Activated CD8-positive, alpha-beta T cell treated with anti-CD3 and anti-CD28 coated beads, Interleukin-2, amount 10 ng/mL, durations not matched to agents 7 days and 5 days (primary cell): ENCODE results near the gene MED25. TPM values are rescaled to one million over a fixed set of nuclear protein-coding genes. Genes with fewer than 3 reads are reported as not detected.

Source experiments
- ATAC-seq: fragments of 150-1000 bp; cut with Tn5 transposase; one replicate; pipeline ENCODE4 v1.10.0; 2021; ENCODE audit warnings: moderate library complexity
- CTCF ChIA-PET: fragments of 350-600 bp; sonication (Branson Sonifier 250); formaldehyde crosslinking; loops from one replicate; lab custom pipeline; 2021; ENCODE audit warnings: antibody characterized with exemption; lab: Charles Lee
- POLR2A ChIA-PET: fragments of 350-600 bp; sonication (Branson Sonifier 250); formaldehyde crosslinking; loops from one replicate; lab custom pipeline; 2021; ENCODE audit warnings: antibody characterized with exemption; lab: Charles Lee
- DNase-seq: peaks from one replicate; pipeline ENCODE4 v3.0.0-alpha.2; 2020
- H3K27ac Mint-ChIP-seq: one replicate; pipeline ENCODE4 v1.8.0; 2021; ENCODE audit warnings: mild to moderate bottlenecking, mixed read lengths
- H3K27me3 Mint-ChIP-seq: one replicate; pipeline ENCODE4 v1.8.0; 2021; ENCODE audit warnings: low read depth, mixed read lengths
- H3K36me3 Mint-ChIP-seq: one replicate; pipeline ENCODE4 v1.8.0; 2021; ENCODE audit warnings: low read depth, mixed read lengths
- H3K4me1 Mint-ChIP-seq: one replicate; pipeline ENCODE4 v1.8.0; 2021; ENCODE audit warnings: low read depth, mixed read lengths
- H3K4me3 Mint-ChIP-seq: one replicate; pipeline ENCODE4 v1.8.0; 2021; ENCODE audit warnings: mild to moderate bottlenecking, mixed read lengths
- H3K9me3 Mint-ChIP-seq: one replicate; pipeline ENCODE4 v1.8.0; 2022; ENCODE audit warnings: mixed read lengths; ENCODE audit not compliant: insufficient read depth
- total RNA-seq, 2 experiments: library from RNA; stranded (reverse); gene quantifications; one replicate each; pipeline ENCODE4 v1.2.3, GENCODE V29; 2021

MED25 gene
- total RNA-seq, 2 experiments from 2014 or later = 59.9 to 62.2 TPM

GRCh38 chr19:49800771-49801170 lies 17.3 kb upstream of the MED25 start:
- H3K4me3 Mint-ChIP-seq = no peak overlapping the region
- no peak for DNase-seq
- H3K9me3 Mint-ChIP-seq = no peaks in the 10 kb centered on the region
- ChIA-PET CTCF (no interaction called here), POLR2A (no interaction called here)
- H3K4me1 Mint-ChIP-seq = no peaks in the 10 kb centered on the region
- no peak for ATAC-seq
- H3K36me3 Mint-ChIP-seq = peaks cover 42% of the 10 kb centered on the region
- H3K27me3 Mint-ChIP-seq = no peaks in the 10 kb centered on the region
- no peak overlapping the region for H3K27ac Mint-ChIP-seq

- Mint-ChIP-seq H3K4me3 (no peak overlapping the region), H3K4me1 (peaks cover 5% of the 10 kb centered on the region), H3K27ac (no peak overlapping the region), H3K36me3 (peaks cover 40% of the 10 kb centered on the region), H3K9me3 (no peaks in the 10 kb centered on the region), H3K27me3 (no peaks in the 10 kb centered on the region)
- ChIA-PET POLR2A (no interaction called here), CTCF (no interaction called here)
- ATAC-seq (no peak), DNase-seq (no peak)
Observed at GRCh38 chr19:49801401-49801888, 16.6 kb upstream of the MED25 start.

GRCh38 chr19:49801966-49802661 lies 16.0 kb upstream of the MED25 start:
- Mint-ChIP-seq H3K27ac (no peak overlapping the region), H3K4me1 (peaks cover 8% of the 10 kb centered on the region), H3K4me3 (no peak overlapping the region), H3K36me3 (peaks cover 40% of the 10 kb centered on the region), H3K9me3 (no peaks in the 10 kb centered on the region), H3K27me3 (no peaks in the 10 kb centered on the region)
- POLR2A ChIA-PET = no interaction called here
- DNase-seq (no peak), ATAC-seq (no peak)
- CTCF ChIA-PET = no interaction called here

- ChIA-PET POLR2A (no interaction called here), CTCF (no interaction called here)
- H3K4me3 Mint-ChIP-seq = no peak overlapping the region
- H3K27ac Mint-ChIP-seq = no peak overlapping the region
- peaks cover 45% of the 10 kb centered on the region for H3K36me3 Mint-ChIP-seq
- ATAC-seq (no peak), DNase-seq (no peak)
- H3K27me3 Mint-ChIP-seq = no peaks in the 10 kb centered on the region
- H3K4me1 Mint-ChIP-seq = peaks cover 16% of the 10 kb centered on the region
- no peaks in the 10 kb centered on the region for H3K9me3 Mint-ChIP-seq
Observed at GRCh38 chr19:49802836-49803528, 15.1 kb upstream of the MED25 start.

GRCh38 chr19:49803529-49803856 lies 14.6 kb upstream of the MED25 start:
- no peaks in the 10 kb centered on the region for H3K27me3 Mint-ChIP-seq
- no peaks in the 10 kb centered on the region for H3K9me3 Mint-ChIP-seq
- CTCF ChIA-PET = no interaction called here
- peaks cover 22% of the 10 kb centered on the region for H3K4me1 Mint-ChIP-seq
- ATAC-seq (no peak), DNase-seq (no peak)
- peaks cover 47% of the 10 kb centered on the region for H3K36me3 Mint-ChIP-seq
- POLR2A ChIA-PET = no interaction called here
- H3K27ac Mint-ChIP-seq = no peak overlapping the region
- H3K4me3 Mint-ChIP-seq = no peak overlapping the region

GRCh38 chr19:49805822-49806619 lies 12.1 kb upstream of the MED25 start:
- DNase-seq (no peak), ATAC-seq (no peak)
- peak overlapping the region; percentile 95 for H3K27ac Mint-ChIP-seq
- POLR2A ChIA-PET = no interaction called here
- H3K4me3 Mint-ChIP-seq = no peak overlapping the region
- H3K27me3 Mint-ChIP-seq = no peaks in the 10 kb centered on the region
- H3K36me3 Mint-ChIP-seq = peaks cover 41% of the 10 kb centered on the region
- no peaks in the 10 kb centered on the region for H3K9me3 Mint-ChIP-seq
- peaks cover 37% of the 10 kb centered on the region for H3K4me1 Mint-ChIP-seq
- CTCF ChIA-PET = interaction anchor here (2.7 kb wide), 1 partner anchor 88 kb away, joined by 9 read pairs; no protein-coding TSS in a partner anchor

- no peak for DNase-seq
- Mint-ChIP-seq H3K4me3 (no peak overlapping the region), H3K27me3 (no peaks in the 10 kb centered on the region), H3K4me1 (peaks cover 37% of the 10 kb centered on the region), H3K27ac (peak overlapping the region; percentile 95), H3K9me3 (no peaks in the 10 kb centered on the region), H3K36me3 (peaks cover 38% of the 10 kb centered on the region)
- no peak for ATAC-seq
- CTCF ChIA-PET = no interaction called here
- POLR2A ChIA-PET = no interaction called here
Observed at GRCh38 chr19:49806620-49806959, 11.5 kb upstream of the MED25 start.

- peak; percentile 50 for DNase-seq
- Mint-ChIP-seq H3K4me1 (peaks cover 41% of the 10 kb centered on the region), H3K27ac (peak overlapping the region; percentile 95), H3K27me3 (no peaks in the 10 kb centered on the region), H3K4me3 (no peak overlapping the region), H3K9me3 (no peaks in the 10 kb centered on the region), H3K36me3 (peaks cover 38% of the 10 kb centered on the region)
- peak; percentile 22 for ATAC-seq
- POLR2A ChIA-PET = no interaction called here
- CTCF ChIA-PET = interaction anchor here (1.1 to 1.2 kb wide), 2 partner anchors 9 to 90 kb away, joined by 3 read pairs; no protein-coding TSS in a partner anchor
Observed at GRCh38 chr19:49807058-49807903, 10.8 kb upstream of the MED25 start.

- H3K9me3 Mint-ChIP-seq = no peaks in the 10 kb centered on the region
- peaks cover 34% of the 10 kb centered on the region for H3K36me3 Mint-ChIP-seq
- H3K4me1 Mint-ChIP-seq = peaks cover 49% of the 10 kb centered on the region
- no peaks in the 10 kb centered on the region for H3K27me3 Mint-ChIP-seq
- H3K4me3 Mint-ChIP-seq = peak overlapping the region; percentile 22
- DNase-seq (no peak), ATAC-seq (no peak)
- ChIA-PET POLR2A (no interaction called here), CTCF (interaction anchor here (1.1 to 1.2 kb wide), 2 partner anchors 10 to 91 kb away, joined by 3 read pairs; no protein-coding TSS in a partner anchor)
- peak overlapping the region; percentile 95 for H3K27ac Mint-ChIP-seq
Observed at GRCh38 chr19:49807904-49808675, 10.0 kb upstream of the MED25 start.

GRCh38 chr19:49808711-49809159 lies 9.4 kb upstream of the MED25 start:
- Mint-ChIP-seq H3K4me1 (peaks cover 53% of the 10 kb centered on the region), H3K9me3 (no peaks in the 10 kb centered on the region), H3K36me3 (peaks cover 28% of the 10 kb centered on the region), H3K27ac (peak overlapping the region; percentile 72), H3K27me3 (no peaks in the 10 kb centered on the region), H3K4me3 (peak overlapping the region; percentile 71)
- DNase-seq (peak; percentile 84), ATAC-seq (peak; percentile 10)
- POLR2A ChIA-PET = no interaction called here
- CTCF ChIA-PET = no interaction called here
